GM19452 (cell line): Measurements from ENCODE around the gene GLB1L.
A peak's percentile ranks its signal among the peaks of the same experiment; 100 is the strongest.
"Not testable (repeated sequence)": the region's sequence is repeated elsewhere in the genome, so short reads cannot be mapped to it uniquely, and the experiment has no call there.

Source experiments
- ATAC-seq: cut with Tn5 transposase; IDR thresholded peaks from one replicate; pipeline ENCODE4 v1.9.1; 2021; ENCODE audit not compliant: unreplicated experiment

The GLB1L gene

DNA sequence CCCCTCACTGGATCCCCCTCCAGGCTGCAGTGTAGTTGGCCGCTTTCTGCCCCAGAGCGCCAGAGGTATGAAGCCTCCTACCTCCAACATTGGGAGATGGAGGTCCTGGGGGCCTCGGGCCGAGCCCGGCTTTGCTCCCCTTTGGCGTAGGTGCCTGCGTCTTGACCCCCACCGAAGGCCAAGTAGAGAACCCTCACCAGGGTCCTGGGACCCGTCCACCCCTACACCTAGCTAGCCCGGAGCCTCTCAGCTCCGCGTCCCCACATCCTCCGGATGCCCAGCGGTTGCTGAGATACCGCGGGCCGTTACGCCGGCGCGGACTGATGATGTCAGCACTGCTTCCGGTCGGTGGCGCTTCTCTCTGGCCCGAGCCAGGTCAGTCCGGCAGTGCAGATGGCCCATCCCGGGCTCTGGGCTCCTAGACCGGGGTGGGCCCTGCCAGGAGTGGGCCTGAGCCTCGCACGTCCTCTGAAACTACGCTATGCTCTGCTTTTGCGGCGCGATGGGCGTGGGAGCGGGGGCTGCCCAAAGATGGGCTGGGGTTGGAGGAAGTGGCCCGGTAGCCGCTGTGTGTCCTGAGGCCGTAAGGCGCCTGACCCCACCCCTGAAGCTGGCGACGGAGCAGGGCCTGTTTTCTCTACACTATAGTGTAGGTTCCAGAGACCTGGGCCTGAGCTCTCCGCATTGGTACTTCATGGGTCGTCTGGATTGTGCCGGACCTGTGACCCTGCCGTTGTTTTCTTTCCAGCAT lies at the start of gene GLB1L, which contains the start of gene STK16:
Gene GLB1L (minus strand): TSS at position 297 of the 751 bp plus-strand sequence. CDS start 1,871 bp downstream, outside the sequence.
Gene STK16 (plus strand): TSS at position 332 of the 751 bp plus-strand sequence. CDS start 521 bp downstream, outside the sequence.
- ATAC-seq, result peak; percentile 66

DNA sequence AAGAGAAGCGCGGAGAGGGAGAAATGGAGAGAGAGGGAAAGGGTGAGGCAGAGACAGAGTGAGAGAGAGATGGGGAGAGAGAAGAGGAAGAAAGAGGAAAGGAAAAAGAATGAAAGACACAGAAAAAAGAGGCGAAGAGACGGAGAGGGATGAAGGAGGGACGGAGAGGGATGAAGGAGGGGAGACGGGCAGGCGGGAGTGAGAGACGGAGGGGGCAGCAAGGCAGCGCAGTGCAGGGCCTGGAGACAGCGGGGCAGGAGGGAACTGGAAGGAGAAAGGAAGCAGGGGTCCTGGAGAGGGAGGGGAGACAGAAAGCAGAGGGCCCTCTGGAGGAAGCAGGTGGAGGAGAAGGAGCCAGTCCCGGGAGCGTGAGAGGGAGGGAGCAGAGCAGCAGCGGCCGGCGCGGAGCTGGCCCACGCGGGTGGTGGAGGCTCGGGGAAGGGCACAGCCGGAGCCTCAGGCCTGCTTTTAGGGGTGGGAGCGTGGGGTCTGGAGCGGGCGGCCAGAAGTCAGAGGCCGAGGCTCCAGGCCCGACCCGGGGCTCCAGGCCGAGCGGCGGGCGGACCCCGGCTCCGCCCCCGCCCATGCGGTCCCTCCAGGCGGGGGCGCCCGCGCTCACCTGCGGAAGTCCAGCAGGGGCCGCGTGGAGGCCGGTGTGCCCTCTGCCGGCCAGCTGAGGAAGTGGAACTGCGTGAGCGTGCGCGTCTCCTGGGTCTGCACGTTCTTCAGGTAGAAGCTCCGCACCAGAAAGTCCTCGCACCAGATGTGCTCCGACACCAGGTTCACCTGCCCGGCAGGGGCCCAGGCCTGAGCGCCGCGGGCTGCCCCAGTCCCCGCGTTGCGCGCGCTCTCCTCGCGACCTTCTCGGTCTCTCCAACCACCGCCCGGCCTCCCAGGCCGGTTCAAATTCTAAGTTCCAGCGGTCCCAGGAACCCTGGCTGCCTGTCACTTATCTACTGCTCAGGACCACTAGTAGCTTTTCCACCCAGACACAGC lies 49.4 kb upstream of the GLB1L start:
- ATAC-seq, result peak; percentile 85

DNA sequence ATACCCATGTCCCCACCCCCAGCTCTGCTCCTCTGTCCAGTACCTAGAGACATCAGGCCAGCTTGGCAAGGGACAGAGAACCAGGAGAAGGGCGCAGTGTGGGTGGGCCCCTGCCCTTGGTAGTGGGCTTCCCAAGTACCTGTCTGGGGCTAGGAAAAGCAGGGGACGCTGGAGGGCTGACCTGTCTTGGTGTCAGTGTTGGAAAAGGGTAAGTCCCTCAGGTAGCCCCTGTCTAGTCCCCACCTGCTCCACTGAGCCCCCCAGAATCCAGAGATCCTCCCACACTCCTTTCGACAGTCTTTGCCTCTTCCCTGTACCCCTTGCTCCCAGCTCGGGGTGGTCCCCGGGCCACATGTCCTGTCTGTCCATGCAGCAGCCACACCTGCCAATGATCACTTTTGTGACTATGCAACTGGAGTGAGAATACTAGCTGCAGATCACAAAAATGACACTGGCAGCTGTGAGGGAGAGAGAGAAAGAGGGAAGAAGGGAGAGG lies 48.5 kb upstream of the GLB1L start:
- ATAC-seq, result no peak

DNA sequence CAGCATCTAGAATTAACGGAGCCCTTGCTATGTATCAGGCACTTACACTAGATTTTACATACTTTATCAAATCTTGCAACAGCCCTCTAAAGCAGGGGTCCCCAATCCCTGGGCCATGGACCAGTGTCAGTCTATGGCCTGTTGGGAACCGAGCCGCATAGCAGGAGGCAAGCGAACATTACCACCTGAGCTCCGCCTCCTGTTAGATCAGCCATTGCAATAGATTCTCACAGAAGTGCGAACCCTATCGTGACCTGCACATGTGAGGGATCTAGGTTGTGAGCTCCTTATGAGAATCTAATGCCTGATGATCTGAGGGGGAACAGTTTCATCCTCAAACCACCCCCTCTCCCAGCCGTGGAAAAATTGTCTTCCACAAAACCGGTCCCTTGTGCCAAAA lies 47.4 kb upstream of the GLB1L start:
- no peak for ATAC-seq

DNA sequence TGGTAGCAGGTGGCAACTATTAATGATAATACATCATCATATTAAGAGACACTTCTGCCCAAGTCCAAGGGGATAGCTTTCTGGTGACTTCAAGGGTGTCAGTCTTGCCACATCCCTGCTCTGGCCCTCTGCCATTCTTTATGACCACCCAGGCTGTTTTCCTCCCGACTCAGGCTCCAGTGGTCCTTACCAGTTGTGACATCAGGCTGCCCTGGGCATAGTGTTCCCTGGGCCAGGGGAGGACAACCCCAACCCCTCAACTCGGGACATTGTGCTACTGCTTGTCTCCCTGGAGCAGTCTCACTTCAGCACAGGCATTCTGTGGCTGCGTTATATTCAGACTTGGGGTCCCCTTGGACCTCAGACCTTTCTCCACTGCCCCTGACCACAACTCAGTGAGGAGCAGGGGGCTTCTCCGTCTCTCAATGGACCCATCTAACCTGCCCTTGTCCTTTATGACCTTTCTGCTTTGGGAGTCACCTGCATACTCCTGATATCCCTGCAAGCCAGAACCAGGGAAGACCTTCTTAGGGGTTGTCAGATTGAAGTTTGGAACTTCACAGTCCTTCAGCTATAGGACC lies 46.8 kb upstream of the GLB1L start:
- ATAC-seq, result no peak

DNA sequence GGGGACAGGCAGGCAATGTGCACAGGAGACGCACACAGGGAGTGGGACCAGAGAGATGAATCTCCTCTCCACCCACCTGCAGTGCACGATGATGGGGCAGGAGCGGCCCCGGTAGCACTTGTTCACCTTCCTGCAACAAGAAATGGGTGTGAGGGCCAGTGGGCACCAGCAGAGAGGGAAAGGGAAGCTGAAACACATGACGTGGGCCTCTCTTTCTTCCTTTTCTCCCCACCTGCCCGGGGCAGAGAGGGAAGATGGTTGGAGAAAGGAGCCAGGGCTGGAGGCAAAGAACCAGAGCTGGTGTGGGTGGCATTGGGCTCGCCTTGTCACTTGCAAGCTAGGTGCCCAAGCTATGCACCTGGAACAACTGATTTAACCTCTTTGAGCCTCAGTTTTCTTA lies 46.1 kb upstream of the GLB1L start:
- no peak for ATAC-seq

DNA sequence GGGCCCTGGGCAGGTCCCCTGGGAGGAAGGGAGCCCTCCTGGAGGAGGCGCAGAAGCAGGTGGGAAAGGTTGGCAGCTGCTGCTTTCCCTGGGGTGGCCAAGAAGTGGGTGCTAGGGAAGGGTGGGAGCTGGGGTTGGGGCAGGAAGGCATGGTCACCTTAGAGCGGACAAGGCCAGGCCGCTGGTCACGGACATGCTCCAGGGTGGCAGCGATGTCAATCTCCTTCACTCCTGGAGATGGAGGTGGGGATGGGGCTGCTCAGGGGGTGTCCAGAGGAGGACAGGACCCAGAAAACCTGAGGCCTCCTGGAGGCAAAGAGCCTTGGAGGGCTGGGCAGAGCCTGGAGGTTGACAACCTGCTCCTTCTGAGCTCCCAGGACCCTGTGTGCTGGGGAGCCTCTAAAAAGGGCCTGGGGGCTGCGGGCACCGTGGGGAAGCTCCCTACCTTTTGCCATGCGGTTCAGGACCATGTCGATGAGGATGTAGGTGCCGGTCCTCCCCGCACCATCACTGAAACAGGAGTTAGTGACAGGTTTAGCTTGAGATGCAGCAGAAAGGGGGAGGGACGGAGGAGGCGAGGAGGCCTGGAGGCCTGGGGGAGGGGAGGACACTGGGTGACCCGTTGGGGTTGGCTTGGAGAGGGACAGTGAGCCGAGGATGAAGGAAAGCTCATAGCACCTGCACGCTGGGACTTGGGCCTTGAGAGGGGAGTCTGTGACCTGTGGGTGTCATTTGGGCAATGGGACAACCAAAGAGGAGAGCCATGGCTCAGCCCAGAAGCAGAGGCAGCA lies 45.3 kb upstream of the GLB1L start:
- ATAC-seq, result no peak

DNA sequence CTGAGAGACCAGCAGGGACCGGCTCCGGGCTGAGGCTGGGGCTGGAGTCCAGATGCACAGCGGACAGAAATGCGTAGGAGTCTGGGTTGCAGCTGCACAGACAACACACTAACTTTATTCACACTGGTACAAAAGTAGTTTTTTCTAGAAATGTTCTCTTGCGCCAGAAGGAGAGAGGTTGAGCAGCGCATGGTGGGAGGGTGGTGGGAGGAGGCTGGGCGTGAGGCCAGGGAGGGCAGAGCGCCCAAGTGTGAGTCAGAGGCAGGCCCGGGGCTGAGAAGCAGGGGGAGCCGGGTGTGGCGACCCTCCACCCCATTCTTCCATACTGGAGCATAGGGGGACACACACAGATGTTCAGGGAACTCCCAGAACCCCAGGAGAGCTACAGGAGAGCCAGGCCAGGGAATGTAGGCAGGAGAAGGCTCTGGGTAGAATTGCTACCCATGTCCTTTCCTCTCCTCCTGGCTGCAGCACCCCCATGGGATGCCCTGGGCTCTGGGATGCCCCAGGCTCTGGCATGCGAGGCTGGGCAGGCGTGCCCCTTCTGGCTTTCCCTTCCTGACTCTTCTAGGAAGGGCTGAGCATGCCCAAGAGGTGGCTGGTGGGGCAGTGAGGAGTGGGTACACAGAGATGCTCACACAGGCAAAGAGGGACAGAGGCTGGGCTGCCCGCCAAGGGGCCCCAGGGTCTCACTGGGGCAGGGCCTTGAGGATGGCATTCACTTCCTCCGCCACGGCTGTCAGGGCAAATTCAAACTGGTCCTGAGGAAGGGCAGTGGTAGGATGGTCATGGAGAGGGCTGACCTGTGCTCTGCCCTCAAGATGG lies 44.5 kb upstream of the GLB1L start:
- no peak for ATAC-seq

DNA sequence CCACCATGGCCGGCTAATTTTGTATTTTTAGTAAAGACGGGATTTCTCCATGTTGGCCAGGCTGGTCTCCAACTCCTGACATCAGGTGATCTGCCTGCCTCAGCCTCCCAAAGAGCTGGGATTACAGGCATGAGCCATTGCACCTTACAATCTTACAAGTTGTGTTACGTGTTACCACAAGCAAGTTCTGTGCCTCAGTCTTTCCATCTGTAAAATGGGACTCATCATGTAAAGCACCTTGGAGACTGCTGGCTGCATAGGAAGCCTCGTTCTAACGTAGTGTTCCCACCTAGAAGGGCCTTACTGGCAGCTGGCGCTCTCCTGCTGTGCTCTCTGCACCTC lies 43.9 kb upstream of the GLB1L start:
- no peak for ATAC-seq

DNA sequence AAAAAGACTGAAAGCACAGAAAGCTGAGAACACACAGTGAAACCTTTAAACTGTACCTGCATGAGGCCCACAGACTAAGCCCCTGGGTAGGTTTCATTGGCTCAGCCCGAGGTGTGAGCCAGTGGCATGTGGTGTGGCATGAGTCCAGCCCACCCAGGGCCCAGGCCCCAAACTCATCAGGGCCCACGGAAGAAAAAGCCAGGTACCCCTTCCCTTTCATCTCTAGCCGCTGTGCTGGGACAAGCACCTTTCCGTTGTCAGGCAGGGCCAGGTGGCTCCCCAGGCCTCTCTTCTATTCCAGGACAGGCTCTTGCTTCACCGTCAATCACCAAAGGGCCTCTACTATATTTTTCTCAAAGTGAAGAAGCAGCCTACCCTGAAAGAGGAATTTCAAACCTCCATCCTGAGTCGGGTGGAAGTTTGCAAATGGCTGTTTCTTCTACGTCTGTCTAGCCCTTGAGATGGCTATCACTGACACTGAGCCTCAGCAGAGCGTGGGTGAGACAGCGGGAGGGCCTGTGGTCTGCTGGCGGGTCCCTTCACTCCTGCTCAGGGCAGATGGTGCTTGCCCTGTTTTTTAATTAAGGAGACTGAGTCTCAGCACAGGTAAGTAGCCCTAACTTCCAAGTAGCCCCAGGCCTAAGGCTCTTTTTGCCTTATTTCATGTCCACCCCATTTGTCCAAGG lies 42.5 kb upstream of the GLB1L start:
- no peak for ATAC-seq

DNA sequence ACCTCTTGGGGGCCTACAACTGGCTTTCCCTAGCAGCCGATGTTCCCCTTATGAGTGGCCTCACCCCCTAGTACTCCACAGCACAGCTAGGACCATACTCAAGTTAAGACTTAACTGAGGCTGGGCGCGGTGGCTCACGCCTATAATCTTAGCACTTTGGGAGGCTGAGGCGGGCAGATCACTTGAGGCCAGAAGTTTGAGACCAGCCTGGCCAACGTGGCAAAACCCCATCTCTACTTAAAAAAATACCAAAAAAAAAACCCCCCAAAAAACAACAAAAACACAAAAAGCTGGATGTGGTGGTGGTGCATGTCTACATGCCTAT lies 41.8 kb upstream of the GLB1L start:
- not testable (repeated sequence) for ATAC-seq

DNA sequence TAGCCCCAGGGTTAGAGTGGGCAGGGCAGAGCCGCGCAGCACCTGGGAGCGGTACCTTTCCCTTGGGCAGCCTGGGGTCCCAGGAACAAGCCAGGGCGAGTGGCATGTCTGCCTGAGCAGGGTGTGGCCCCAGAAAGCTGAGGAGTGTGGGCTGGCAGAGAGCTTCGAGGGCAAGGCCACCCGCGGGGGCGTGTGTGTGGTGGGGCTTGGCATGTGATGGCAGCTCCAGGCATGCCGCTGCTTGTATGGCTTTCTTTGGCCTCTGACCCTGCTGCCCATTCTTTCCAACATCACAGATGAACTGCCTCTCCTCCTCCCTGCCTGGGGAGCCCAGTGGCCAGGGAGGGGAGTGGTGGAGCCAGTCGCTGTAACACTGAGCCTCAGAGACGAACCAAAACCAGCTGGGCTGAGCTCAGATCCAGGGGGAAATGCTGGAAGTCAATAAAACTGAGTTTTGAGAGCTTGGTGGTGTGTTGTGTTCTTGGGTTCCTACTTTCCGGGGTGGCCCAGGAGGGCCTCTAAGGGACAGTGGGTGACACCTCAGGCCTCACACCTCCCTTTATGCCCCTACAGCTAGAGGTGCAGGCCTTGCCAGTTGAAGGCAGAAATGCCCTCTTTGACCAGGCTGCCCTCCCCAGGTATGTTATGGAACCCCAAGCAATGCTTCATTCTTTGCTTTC lies 41.3 kb upstream of the GLB1L start:
- no peak for ATAC-seq

DNA sequence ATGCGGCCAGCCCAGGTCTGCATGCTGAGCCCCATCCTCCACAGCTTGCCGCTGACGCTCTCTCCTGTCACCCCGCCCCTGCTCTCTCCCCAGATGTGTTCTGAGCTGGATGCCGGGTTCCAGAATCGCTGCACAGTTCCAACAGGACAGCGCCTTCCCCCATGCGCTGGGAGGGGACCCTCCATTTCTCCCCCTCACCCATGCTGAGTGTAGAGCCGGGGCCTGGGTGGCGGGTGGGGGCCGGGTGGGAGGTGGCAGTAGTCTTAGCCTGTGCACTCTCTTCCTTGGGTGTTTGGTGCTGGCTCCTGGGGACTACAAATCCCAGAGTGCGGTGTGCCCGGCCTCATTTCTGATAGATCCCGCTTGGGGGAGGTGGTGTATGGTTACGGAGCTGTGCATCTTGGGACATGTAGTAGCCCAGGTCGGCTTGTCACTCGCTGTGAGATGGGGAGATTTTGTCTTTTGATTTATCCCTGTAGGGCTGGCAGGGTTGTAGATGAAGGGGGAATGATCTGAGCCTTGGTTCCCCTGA lies 40.7 kb upstream of the GLB1L start:
- no peak for ATAC-seq

DNA sequence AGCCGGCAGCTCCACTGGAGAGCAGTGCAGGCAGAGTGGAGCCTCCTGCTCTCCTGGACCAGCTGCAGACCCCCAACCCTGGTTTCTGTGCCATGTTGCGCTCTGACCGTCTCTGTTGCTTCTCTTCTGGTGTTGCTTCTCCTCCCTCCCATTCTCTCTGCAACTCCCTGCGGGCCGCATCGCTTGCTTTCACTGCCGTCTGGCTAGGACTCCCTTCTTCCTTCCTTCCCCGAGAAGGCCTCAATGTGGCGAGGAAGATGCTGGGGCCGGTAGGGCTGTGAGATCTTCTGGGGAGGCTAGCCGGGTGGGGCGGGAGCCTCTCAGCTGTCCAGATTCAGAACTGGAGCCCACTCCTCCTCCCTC lies 40.1 kb upstream of the GLB1L start:
- no peak for ATAC-seq

DNA sequence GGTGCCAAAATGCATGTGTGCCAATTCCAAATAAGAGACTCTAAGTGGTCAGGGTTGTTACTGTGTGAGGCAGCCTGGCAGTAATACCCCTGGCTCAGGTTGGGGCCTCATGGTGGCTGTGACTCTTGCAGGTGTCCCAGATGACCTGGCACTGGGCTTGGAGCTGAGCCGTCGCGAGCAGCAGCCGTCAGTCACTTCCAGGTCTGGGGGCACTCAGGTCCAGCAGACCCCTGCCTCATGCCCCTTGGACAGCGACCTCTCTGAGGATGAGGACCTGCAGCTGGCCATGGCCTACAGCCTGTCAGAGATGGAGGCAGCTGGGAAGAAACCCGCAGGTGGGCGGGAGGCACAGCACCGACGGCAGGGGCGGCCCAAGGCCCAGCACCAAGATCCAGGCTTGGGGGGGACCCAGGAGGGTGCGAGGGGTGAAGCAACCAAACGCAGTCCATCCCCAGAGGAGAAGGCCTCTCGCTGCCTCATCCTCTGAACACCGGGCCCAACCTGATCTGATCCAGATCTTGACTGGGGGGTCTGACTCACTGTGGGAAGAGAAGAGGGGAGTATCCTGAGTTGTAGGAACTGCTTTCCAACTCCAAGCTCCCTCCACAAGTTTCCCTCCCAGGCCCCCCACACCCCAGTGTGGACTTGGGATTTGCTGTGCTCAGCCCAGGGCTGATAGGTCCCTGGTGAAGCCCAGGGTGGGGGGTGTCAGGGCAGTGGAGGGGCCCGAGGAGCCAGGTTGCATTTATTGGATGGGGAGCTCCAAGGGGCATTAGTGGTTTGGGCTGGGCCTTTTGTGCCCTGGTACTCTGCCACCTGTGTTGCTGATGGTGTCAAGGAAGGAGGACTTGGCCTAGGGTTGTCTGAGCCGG lies 39.5 kb upstream of the GLB1L start:
- ATAC-seq, result no peak

DNA sequence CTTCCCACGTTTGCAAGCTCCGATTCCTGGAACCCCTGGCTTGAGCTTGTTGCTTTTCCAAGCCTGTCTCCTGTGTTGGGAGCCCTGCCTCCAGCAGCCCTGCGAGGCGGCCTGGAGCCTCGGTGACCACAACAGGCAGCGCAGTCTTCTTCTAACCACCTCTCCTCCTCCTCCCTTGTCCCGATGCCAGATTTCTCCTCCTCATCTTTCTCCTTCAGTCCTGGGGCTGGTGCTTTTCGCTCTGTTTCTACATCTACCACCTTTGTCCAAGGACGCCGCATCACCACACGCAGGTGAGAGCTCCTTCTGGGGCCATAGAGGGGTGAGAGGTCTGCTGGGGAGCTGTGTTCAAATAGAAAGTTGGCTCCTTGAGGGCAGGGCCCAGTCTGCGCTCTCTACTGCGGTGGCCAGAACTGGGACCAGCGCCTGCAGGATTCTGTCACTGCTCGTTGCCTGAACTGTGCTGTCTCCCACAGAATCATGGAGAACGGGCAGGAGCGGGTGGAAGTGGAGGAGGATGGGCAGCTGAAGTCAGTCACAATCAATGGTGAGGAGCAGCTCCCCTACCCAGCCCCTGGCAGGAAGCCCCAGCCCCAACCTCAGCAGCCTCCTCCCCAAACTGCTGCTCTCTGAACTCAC lies 37.8 kb upstream of the GLB1L start:
- no peak for ATAC-seq

DNA sequence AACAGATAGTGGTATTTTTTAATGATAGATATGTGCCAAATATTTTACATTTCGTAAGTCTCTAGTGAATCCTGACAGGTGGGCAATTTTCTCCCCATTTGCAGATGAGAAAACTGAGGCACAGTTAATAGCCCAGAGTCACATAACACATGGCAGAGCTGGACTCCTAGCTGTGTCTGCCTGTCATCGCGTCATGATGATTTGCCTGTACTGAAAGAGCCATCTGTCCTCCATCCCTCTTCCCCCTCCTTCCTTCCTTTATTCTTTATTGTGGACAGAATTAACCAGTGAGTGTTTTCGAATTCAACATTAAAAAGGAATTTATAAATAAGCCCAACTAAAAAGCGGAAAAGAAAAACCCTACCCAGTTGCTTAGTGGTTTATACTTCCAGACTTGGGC lies 37.1 kb upstream of the GLB1L start:
- ATAC-seq, result no peak
